GM19240 (cell line): ENCODE results near the gene CA7.
"Not testable (repeated sequence)": the region's sequence is repeated elsewhere in the genome, so short reads cannot be mapped to it uniquely, and the experiment has no call there.

Source experiments
- DNase-seq: peaks from one replicate; pipeline ENCODE4 v3.0.0; 2011; ENCODE audit warnings: low spot score; ENCODE audit not compliant: insufficient read length

Gene CA7

DNA sequence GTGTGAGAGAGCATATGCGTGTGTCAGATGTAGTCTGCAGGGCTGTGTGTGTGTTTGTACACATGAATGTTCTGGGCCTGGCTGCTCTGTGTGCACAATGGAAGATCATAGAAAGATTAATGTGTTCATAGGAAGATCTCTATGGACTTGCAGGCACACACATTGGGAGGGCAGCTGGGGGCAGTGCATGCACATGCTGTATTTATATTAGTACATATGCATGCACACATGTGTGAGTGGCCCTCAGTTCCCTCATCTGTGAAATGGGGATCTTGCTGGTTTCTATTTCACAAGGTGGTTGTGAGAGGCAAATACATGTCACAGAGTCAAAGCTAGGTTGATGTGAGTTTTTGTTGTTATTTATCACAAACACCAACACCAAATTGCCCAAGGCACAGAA, 2.1 kb downstream of the CA7 start:
- DNase-seq, result no peak

DNA sequence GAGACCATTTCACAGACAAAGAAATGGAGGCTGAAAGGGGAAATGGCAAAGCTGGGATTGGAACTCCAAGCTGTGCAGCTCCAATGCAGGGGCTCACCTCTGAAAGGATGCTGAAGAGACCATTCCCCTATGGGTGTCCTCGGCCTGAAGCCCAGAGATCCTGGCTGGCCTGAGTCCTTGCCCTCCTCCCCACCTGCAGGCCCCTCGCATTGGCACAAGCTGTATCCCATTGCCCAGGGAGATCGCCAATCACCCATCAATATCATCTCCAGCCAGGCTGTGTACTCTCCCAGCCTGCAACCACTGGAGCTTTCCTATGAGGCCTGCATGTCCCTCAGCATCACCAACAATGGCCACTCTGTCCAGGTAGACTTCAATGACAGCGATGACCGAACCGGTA, 2.6 kb downstream of the CA7 start:
- DNase-seq, result no peak

DNA sequence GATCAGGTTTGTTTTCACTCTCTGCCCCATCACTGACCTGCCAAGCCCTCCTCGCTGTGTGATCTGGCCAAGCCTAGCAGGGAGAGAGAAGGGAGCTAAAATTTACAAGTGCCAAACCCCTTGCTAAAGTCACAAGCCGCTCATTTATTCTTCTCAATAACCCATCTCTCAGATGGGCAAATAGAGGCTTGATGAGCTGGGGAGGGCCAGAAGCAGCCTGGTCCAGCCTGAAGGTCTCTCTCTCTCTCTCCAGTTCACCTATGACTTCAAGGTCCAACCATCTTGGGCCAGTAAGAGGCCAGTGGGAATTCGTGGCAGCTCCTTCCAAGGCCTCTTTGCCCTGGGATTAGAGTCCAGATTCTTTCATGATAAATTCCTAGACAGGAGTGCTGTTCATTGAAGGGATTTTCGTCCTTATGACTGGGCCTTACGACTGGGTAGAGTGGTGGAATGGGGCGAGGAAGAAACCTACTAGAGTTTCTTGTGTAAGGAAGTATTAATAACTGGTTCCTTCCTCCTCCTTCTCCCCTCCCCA, 3.4 kb downstream of the CA7 start:
- no peak for DNase-seq

DNA sequence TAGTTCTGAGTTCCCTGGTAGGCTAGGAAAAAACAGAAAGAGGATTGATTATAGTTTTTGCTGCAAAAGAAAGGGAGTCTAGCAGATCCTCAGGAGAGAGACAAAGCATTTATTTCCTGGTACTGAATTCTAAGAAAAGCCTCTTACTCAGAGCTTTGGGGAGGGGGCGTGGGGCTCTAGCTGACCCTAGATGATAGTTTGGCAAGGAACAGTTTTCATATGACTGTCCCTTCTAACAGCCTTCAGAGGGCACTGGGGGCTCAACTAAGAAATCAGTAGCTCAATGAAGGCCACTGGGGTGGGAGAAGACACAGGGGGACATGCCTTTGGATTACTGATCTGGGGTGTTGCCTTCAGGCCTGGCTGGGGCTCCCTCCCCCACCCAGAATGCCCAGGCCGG, 4.0 kb downstream of the CA7 start:
- no peak for DNase-seq

DNA sequence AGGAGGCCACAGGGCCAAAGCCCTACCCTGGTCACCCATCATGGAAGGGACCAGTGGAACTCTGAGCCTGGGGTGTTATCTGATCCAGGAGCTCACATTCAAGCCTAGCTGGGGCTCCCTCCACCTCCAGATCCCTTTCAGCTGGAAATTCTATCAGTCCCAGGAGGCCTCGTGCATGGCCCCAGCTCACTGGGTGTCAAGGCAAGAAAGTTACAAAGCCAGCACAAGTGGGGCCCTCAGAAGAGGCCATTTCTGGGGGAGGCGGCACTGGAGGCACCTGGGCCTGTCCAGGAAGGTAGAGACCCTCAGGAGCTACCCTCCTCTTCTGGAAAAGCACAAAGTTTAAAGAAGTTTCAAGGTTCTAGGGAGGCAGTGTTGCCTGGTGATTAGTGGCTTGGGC, 4.8 kb downstream of the CA7 start:
- no peak for DNase-seq

DNA sequence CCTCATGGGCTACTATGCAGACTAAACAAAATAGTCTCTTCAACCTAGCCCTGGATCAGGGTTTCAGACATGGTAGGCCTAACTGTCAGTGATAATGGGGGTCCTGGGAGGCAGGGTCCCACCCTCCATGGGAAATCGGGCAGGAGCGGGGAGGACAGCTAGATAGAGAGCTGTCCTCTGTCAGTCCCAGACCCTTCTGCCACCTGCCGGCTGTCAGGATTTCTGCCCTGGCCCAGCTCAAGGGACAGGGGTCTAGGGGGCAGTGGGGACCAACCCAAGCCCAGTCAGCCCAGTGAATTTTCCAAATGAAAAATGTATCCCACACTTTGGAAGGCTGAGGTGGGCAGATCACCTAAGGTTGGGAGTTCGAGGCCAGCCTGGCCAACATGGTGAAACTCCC, 5.3 kb downstream of the CA7 start:
- DNase-seq, result no peak

DNA sequence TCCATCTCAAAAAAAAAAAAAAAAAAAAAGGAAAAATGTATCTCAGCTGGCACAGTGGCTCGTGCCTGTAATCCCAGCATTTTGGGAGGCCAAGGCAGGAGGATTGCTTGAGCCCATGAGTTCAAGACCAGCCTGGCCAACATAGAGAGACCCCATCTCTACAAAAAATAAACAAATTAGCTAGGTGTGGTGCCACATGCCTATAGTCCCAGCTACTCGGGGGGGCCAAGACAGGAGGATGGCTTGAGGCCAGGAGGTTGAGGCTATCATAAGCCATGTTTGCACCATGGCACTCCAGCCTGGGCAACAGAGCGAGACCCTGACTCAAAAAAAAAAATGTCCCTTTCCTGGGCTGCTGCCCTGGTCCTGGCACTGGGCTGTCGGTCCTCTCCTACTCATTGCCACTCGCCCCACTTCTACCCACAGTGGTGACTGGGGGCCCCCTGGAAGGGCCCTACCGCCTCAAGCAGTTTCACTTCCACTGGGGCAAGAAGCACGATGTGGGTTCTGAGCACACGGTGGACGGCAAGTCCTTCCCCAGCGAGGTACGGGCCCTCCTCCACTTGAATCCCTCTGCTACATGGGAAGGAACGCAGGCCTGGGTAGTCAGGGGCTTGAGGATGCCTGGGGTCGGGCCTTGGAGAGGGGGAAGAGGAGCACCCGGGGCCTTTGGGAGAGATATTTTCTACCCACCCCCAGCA, 6.1 kb downstream of the CA7 start:
- DNase-seq, result no peak

DNA sequence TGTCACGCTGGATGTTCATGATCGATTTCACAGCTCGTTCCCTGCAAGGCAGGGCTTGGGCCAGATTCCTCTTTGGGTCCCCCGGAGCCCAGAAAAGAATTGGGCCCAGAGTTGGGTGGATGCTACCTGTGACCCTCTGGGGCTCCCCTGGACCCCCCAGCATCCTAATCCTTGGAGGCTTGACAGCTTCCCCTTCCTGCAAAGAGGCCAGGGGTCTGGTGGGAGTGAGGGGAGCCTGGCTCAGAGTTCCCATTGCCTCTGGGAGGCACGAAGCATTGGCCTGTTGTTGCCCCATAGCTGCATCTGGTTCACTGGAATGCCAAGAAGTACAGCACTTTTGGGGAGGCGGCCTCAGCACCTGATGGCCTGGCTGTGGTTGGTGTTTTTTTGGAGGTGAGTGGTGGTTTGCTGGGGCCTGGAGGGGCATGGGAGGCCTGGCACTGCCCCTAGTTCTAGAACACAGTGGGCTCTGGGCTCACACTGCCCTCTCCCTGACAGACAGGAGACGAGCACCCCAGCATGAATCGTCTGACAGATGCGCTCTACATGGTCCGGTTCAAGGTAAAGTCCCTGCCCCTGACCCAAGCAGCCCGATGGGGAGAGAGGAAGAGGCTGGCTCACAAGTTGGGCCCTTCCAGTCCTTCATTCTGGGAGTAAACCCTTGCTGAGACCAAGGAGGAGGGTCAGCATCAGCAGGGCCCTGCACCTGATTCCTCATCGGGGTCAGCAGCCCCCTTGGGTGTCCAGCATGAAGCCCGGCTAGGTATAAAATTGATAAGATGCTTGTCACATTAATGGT, 7.2 kb downstream of the CA7 start:
- no peak for DNase-seq

DNA sequence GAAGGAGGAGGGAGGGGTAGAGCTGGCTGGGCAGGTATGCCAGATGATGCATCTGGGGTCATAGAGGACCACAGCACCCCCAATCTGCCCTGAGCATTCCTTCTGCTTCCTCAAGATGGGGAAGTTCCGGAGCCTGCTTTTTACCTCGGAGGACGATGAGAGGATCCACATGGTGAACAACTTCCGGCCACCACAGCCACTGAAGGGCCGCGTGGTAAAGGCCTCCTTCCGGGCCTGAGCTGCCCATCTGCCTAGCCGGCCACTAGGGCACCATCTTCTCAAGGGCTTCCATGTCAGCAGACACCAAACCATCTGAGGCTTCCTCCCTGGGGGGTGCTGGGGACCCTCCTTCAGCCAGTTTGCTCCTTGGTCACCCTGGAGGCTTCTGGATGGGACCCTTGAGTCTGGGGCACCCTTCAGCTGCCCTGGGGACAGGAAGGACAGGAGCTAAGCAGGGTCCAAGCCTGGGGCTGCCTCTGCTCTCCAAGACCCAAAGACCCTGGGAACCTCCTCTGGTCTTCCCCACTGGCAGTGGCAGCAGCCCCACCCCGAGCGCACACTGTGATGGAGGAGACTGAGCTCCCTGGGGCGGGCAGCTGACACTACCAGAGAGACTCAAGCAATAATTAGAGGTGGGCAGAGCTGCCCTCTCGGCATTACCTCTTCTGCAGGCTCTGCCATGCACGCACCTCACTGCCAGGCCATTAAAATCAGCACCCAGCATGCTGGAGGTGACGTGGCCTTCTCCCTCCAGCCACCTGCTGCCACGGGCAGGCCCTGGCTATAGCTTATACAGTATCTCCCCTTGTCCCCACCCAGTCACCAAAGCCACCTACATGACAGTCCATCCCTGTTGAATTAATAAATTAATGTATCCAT, 9.3 kb downstream of the CA7 start:
- no peak for DNase-seq

DNA sequence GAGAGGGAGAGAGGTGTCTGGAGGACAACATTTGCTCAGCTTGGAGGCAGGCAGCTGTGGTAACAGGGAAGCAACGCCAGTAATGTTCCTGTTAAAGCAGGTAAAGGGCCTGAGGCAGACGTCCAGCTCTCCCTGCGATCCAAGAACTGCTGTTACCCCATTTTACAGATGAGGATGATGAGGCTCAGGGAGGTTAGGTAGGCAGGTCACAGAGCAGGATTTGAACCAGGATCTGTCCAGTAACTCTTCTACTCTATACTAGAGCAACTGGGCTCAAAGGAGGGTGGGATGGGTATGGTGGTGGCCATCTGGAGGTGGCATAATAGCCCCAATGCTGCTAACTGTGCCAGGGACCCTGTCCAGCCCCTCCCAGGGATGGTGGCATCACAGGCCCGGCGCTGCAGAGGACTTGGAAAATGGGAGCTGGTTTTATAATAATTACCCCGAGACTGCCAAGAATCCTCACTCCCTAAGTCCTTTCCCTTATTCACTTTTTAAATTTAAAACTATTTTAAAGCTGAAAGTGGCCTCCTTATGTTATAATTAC, 12.0 kb downstream of the CA7 start:
- no peak for DNase-seq

DNA sequence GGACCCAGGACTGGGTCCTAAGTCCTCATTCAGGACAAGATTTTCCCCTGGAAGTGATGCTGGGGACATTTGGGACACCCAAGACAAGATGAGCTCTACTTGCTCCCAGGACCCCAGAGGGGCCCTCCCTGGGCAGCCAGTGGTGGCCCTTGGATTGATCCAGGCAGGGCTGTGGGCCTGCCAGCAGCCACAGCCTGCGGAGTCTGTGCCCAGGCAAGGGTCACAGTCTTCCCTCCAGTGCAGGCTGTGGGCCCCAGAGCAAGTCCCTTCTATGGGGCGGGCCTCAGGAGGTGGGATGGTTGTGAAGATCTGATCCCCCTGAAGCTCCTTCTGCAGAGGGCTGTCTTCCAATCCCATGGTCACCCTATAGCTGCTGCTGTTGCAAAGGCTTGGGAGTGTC, 12.6 kb downstream of the CA7 start:
- no peak for DNase-seq

DNA sequence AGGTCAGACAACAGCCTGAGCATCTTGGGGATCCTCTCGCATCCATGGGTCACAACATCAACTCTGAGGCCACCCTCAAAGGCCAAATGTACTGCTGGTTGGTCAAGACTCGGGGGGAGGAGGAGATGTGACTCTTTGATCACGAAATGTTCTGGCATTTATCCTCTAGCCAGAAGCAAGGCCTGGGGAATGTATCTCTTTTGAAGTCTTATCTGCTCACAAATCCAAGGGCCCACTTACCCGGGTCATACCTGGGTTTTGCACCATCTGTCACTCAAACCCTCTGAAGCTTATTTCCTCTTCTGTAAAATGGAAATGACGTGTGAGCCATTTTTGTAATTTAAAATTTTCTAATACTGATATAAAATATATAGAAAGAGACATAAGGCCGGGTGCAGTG, 13.2 kb downstream of the CA7 start:
- no peak for DNase-seq

DNA sequence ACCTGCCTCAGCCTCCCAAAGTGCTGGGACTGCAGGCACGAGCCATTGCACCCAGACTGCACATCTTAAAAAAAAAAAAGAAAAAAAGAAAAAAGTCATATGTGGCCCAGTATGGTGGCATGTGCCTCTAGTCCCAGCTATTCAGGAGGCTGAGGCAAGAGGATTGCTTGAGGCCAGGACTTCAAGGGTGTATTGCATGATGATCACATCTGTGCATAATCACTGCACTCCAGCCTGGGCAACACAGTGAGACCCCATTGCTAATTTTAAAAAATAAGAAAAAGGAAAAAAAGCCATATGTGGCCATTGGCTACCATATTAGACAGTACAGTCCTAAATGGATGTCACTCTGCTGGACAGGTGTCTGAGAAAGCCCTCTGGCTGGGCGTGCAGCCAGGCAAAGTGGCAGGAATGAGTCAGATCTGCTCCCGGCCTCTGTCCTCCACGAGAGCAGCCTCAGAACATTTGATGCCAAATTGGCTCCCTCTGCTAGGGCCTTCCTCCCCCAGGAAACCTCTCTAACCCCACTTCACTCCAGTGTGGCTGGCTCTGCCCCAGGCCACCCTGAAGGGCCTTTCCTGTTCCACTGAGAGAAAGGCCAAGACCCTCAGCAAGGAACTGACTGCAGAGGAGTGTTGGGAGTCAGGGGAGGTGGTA, 14.7 kb downstream of the CA7 start:
- DNase-seq, result no peak

DNA sequence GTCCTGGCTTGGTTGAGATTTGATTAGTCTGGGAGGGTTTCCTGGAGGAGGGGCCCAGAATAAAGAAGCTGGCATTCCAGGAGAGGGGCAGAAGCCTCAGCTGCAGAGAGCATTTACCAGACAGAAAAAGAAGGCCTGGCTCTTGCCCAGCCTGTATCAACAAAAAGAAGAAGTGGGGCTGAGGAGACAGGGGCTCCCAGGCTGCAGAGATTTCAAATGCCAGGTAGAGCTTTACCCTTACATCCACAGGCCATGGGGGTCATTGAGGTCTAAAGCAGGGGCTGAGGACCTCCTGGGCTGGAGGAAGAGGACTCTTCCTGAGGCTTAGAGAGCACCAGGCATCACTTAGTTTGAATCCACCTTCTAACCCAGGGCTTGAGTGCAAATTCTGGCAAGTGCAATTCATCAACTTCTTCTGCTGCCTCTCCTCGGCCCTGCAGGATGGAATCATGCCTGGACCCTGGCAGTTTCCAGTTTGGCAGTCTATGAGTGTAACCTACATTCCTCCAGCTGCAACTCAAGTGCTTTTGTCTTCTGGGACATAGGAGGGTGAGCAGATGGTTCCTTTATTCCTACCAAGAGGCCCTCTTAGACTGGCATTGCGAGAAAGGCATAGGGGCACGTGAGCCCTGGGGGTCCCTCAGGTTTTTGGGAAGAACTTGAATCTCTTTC, 15.3 kb downstream of the CA7 start:
- DNase-seq, result no peak

DNA sequence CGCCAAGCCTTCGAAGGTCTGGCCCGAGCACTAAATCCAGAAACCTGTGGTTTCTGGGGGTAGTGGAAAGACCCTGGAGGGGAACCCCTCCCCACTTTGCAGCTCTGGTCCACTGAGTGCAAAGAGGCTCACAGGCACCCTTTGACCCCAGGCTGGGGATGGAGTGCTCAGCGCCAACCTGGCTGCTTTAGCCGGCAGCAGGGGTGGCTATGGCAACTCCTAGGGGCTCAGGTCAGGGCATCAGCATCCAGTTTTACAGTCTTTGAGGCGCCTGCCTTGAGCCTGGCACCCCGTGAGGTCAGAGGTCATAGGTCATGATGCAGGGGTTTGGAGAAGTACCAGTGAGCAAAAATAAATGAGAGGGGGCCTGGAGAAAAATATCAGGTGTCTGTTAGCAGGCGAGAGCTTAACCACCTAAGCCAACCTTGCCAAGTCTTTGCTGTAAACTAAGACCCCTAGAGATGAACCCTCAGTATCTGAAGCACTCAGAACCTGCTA, 17.9 kb downstream of the CA7 start:
- DNase-seq, result no peak

DNA sequence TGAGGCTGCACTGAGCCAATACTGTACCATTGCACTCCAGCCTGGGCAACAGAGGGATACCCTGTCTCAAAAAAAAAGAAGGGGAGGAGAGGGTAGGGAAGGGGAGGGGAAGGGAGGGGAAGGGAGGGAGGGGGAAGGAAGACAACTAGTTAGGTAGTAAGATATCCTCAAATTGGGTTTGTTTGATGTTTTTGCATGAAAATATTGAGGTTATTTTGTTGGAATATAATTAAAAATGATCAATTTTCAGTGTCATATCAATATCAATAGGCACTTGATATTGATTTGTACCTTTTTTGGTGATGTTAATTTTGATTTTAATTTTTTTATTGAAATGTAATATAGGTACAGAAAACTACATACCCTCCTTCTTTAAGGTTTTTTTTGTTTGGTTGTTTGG, 19.5 kb downstream of the CA7 start:
- no peak for DNase-seq

DNA sequence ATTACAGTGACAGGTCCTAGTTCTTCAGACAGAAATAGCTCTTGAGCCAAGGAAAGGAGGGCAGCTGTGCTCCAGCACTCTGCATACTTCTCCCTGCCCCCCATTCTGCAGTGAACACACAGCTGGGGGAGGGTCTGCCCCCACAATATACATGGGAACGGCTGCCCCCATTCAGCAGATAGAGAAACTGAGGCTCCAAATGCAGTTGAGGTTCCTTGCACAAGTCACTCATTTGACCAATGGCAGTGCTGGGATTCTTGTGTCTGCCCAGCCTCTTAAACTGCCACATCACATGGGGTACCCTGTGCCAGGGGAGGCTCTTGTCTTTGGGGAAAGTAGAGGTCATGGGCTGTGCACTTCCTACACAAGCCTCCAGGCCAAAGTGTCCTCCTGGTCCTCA, 25.2 kb downstream of the CA7 start:
- DNase-seq, result no peak

DNA sequence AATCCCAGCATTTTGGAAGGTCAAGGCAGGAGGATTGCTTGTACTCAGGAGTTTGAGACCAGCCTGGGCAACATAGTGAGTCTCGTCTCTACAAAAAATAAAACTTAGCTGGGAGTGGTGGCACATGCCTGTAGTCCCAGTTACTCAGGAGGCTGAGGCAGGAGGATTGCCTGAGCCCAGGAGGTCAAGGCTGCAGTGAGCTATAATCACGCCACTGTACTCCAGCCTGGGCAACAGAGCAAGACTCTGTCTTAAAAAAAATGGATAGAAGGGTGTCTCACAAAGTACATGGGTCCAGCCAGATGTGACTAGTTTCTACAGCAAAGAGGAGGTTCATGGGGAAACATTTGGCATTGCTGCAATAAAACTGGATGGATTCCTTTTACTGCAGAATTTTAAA, 27.1 kb downstream of the CA7 start:
- not testable (repeated sequence) for DNase-seq

DNA sequence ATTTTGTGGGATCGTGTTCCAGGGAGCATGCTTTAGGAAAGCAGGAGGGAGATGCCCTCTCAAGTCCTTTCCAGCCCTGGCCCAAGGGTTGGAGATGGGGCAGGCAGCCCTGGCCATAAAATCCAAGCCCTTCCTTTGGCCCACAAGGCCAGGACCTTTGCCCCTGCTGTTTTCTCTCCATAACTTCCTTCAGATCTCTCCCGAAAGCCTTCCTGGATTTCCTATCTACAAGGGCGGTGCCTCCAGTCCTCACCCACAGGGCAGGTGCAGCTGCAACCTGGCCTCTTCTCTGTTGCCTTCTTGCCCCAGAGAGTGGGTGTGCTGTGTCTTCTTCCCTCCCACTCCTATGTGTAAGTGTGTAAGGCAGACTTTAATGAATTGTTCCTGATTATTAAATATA, 27.6 kb downstream of the CA7 start:
- no peak for DNase-seq

DNA sequence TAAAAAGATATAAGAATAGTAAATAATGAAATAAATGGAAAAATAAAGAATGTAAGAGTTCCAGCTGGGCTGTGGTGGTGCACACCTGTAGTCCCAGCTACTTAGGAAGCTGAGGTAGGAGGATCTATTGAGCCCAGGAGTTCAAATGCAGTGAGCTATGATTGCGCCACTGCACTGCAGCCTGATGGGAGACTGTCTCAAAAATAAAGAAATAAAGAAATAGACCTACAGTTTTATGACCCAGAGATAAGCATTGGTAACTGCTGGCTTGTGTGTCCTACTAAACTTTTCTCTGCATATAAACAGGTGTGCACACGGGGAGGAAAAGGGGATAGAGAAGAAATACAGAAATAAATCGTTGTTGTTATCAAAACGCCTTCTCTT, 28.3 kb downstream of the CA7 start:
- DNase-seq, result no peak
